ENCODE measurements around the gene HEATR5A. TPM values are rescaled to one million over a fixed set of nuclear protein-coding genes. Genes with fewer than 3 reads are reported as not detected.

Gene HEATR5A
- total and polyA plus RNA-seq, 9 of the 15 experiments (the other 6 are each of a cell fraction or from before 2014, with no cell fraction given): 8.0 to 50.9 (median 23.0) TPM

GRCh38 chr14:31391473-31391872, 28.9 kb downstream of the HEATR5A start (continued):
- TF ChIP-seq, protein P1, sequence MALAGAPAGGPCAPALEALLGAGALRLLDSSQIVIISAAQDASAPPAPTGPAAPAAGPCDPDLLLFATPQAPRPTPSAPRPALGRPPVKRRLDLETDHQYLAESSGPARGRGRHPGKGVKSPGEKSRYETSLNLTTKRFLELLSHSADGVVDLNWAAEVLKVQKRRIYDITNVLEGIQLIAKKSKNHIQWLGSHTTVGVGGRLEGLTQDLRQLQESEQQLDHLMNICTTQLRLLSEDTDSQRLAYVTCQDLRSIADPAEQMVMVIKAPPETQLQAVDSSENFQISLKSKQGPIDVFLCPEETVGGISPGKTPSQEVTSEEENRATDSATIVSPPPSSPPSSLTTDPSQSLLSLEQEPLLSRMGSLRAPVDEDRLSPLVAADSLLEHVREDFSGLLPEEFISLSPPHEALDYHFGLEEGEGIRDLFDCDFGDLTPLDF (CRISPR knock-in tag; IDR thresholded peaks at IDR 0.05): no peak
- TF ChIP-seq ZNF280A (IDR thresholded peaks at IDR 0.05; ENCODE audit: low read depth, partially characterized antibody) (no peak), HNRNPK (IDR thresholded peaks at IDR 0.05; ENCODE audit: low read depth, low read length, poor library complexity, severe bottlenecking) (no peak), ZNF77 (CRISPR knock-in tag; IDR thresholded peaks at IDR 0.05) (no peak), PHB (CRISPR knock-in tag; IDR thresholded peaks at IDR 0.05) (no peak), ZNF561 (CRISPR knock-in tag; conservative IDR thresholded peaks at IDR 0.05) (no peak), SNAPC5 (CRISPR knock-in tag; IDR thresholded peaks at IDR 0.05) (no peak), NR2C1 (IDR thresholded peaks at IDR 0.05) (no peak), NR2C1 (tag; IDR thresholded peaks at IDR 0.05) (no peak)
- TF ChIP-seq, protein P2, sequence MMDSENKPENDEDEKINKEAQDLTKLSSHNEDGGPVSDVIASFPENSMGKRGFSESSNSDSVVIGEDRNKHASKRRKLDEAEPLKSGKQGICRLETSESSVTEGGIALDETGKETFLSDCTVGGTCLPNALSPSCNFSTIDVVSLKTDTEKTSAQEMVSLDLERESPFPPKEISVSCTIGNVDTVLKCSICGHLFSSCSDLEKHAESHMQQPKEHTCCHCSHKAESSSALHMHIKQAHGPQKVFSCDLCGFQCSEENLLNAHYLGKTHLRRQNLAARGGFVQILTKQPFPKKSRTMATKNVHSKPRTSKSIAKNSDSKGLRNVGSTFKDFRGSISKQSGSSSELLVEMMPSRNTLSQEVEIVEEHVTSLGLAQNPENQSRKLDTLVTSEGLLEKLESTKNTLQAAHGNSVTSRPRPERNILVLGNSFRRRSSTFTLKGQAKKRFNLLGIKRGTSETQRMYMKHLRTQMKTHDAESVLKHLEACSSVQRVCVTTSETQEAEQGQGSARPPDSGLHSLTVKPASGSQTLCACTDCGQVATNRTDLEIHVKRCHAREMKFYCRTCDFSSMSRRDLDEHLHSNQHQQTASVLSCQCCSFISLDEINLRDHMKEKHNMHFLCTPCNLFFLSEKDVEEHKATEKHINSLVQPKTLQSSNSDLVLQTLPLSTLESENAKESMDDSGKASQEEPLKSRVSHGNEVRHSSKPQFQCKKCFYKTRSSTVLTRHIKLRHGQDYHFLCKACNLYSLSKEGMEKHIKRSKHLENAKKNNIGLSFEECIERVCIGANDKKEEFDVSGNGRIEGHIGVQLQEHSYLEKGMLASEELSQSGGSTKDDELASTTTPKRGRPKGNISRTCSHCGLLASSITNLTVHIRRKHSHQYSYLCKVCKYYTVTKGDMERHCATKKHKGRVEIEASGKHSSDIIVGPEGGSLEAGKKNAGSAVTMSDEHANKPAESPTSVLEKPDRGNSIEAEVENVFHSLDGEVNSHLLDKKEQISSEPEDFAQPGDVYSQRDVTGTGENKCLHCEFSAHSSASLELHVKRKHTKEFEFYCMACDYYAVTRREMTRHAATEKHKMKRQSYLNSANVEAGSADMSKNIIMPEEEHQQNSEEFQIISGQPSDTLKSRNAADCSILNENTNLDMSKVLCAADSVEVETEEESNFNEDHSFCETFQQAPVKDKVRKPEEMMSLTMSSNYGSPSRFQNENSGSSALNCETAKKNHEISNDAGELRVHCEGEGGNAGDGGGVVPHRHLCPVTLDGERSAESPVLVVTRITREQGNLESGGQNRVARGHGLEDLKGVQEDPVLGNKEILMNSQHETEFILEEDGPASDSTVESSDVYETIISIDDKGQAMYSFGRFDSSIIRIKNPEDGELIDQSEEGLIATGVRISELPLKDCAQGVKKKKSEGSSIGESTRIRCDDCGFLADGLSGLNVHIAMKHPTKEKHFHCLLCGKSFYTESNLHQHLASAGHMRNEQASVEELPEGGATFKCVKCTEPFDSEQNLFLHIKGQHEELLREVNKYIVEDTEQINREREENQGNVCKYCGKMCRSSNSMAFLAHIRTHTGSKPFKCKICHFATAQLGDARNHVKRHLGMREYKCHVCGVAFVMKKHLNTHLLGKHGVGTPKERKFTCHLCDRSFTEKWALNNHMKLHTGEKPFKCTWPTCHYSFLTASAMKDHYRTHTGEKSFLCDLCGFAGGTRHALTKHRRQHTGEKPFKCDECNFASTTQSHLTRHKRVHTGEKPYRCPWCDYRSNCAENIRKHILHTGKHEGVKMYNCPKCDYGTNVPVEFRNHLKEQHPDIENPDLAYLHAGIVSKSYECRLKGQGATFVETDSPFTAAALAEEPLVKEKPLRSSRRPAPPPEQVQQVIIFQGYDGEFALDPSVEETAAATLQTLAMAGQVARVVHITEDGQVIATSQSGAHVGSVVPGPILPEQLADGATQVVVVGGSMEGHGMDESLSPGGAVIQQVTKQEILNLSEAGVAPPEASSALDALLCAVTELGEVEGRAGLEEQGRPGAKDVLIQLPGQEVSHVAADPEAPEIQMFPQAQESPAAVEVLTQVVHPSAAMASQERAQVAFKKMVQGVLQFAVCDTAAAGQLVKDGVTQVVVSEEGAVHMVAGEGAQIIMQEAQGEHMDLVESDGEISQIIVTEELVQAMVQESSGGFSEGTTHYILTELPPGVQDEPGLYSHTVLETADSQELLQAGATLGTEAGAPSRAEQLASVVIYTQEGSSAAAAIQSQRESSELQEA (IDR thresholded peaks at IDR 0.05; ENCODE audit: low read depth): no peak
